Activated T-helper 1 cell treated with anti-CD3 and anti-CD28 coated beads, Interleukin-12 subunit alpha, Interleukin-12 subunit beta, Interleukin-2, Interleukin-4 antibody, amounts not matched to agents 30 ng/mL and 10 ng/mL and 1 ng/mL, durations not matched to agents 14 hours and 24 hours and 36 hours (primary cell): ENCODE results near the gene SLIT1. TPM values are rescaled to one million over a fixed set of nuclear protein-coding genes. Genes with fewer than 3 reads are reported as not detected.

Experiments used
- DNase-seq: peaks from one replicate; pipeline ENCODE4 v3.0.0; 2021; ENCODE audit warnings: low spot score
- H3K27ac Mint-ChIP-seq: one replicate; pipeline ENCODE4 v1.8.0; 2021; ENCODE audit warnings: mild to moderate bottlenecking, mixed read lengths
- H3K27me3 Mint-ChIP-seq: one replicate; pipeline ENCODE4 v1.8.0; 2022; ENCODE audit warnings: mild to moderate bottlenecking, moderate library complexity, mixed read lengths; ENCODE audit not compliant: insufficient read depth
- H3K36me3 Mint-ChIP-seq: one replicate; pipeline ENCODE4 v1.8.0; 2021; ENCODE audit warnings: low read depth, mixed read lengths
- H3K4me1 Mint-ChIP-seq: one replicate; pipeline ENCODE4 v1.8.0; 2021; ENCODE audit warnings: low read depth, mixed read lengths
- H3K4me3 Mint-ChIP-seq: one replicate; pipeline ENCODE4 v1.8.0; 2021; ENCODE audit warnings: mild to moderate bottlenecking, moderate library complexity, mixed read lengths
- H3K9me3 Mint-ChIP-seq: one replicate; pipeline ENCODE4 v1.8.0; 2021; ENCODE audit warnings: mixed read lengths
- intact Hi-C: fragments of 100-400 bp; cut with micrococcal nuclease; formaldehyde crosslinking; loops from one replicate; pipeline ENCODE4 v1.15.1; 2024
- total RNA-seq: library from RNA; stranded (reverse); gene quantifications from 2 replicates; pipeline ENCODE4 v1.2.3, GENCODE V29; 2022

Gene SLIT1
- total RNA-seq, 1 donor from 2014 or later = 0.08 TPM

- intact Hi-C loops = no loop called here
- Mint-ChIP-seq H3K36me3 (peaks cover 2% of the 10 kb centered on the region), H3K4me1 (peaks cover 21% of the 10 kb centered on the region), H3K27me3 (peaks cover 2% of the 10 kb centered on the region), H3K9me3 (peaks cover 7% of the 10 kb centered on the region), H3K4me3 (no peak overlapping the region), H3K27ac (no peak overlapping the region)
- DNase-seq = no peak
Measured at GRCh38 chr10:97012470-97012869, 173.3 kb downstream of the SLIT1 start.

DNA sequence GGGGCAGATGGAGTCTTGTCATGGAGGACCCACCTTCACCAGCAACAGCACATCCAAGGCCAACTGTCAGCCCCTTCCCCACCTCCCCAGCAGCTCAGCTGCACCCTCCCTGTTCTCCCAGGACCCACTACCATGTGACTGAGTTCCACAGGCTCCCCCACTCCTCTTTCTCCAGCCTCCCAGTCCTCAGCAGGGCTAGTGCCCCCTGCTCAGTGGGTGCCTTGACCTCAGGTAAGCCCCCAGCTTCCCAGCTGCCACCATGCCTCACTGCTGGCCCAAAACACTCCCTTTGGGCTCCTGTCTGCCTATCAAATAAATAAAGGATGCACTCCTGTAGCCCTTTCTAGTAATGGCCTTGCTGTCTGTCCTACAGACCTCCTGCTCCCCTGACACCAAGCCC, 174.4 kb downstream of the SLIT1 start:
- Mint-ChIP-seq H3K27ac (no peak overlapping the region), H3K9me3 (peaks cover 17% of the 10 kb centered on the region), H3K27me3 (peaks cover 4% of the 10 kb centered on the region), H3K36me3 (peaks cover 2% of the 10 kb centered on the region), H3K4me3 (no peak overlapping the region), H3K4me1 (peaks cover 10% of the 10 kb centered on the region)
- intact Hi-C loops = no loop called here
- no peak for DNase-seq

DNA sequence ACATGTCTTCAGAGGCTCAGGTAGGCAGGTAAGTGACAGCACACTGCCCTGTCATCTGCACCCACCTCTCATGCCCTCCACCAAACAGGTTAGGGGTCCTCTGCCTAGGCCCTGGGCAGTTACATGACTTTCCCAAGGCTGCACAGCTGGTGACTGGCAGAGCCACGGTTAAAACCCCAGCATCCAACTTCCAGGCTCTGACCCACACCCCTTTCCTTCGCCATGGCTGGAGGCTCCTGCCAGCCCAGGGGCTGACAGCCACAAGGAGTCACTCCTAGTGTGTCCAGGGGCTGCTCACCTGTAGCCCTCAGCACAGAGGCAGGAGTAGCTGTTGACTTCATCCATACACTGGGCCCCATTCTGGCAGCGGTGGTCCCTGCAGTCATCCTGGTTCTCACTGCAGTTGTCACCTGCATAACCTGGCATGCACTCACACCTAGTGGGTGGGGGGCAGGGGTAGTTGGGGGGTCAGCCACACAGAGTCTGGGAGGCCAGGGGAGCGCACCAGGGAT, 175.0 kb downstream of the SLIT1 start:
- Mint-ChIP-seq H3K27ac (no peak overlapping the region), H3K27me3 (peaks cover 4% of the 10 kb centered on the region), H3K4me3 (no peak overlapping the region), H3K4me1 (peaks cover 8% of the 10 kb centered on the region), H3K36me3 (peaks cover 2% of the 10 kb centered on the region), H3K9me3 (peaks cover 19% of the 10 kb centered on the region)
- DNase-seq = no peak
- intact Hi-C loops = no loop called here

- DNase-seq = no peak
- peaks cover 4% of the 10 kb centered on the region for H3K36me3 Mint-ChIP-seq
- H3K27ac Mint-ChIP-seq = no peak overlapping the region
- H3K4me3 Mint-ChIP-seq = no peak overlapping the region
- H3K4me1 Mint-ChIP-seq = no peaks in the 10 kb centered on the region
- intact Hi-C loops = no loop called here
- peaks cover 4% of the 10 kb centered on the region for H3K27me3 Mint-ChIP-seq
- H3K9me3 Mint-ChIP-seq = peaks cover 23% of the 10 kb centered on the region
Measured at GRCh38 chr10:97007417-97007816, 178.3 kb downstream of the SLIT1 start.

GRCh38 chr10:97006364-97006763, 179.4 kb downstream of the SLIT1 start:
- DNase-seq = no peak
- H3K4me1 Mint-ChIP-seq = no peaks in the 10 kb centered on the region
- H3K27me3 Mint-ChIP-seq = peaks cover 4% of the 10 kb centered on the region
- no peak overlapping the region for H3K4me3 Mint-ChIP-seq
- peaks cover 4% of the 10 kb centered on the region for H3K36me3 Mint-ChIP-seq
- intact Hi-C loops = no loop called here
- no peak overlapping the region for H3K27ac Mint-ChIP-seq
- peaks cover 23% of the 10 kb centered on the region for H3K9me3 Mint-ChIP-seq

DNA sequence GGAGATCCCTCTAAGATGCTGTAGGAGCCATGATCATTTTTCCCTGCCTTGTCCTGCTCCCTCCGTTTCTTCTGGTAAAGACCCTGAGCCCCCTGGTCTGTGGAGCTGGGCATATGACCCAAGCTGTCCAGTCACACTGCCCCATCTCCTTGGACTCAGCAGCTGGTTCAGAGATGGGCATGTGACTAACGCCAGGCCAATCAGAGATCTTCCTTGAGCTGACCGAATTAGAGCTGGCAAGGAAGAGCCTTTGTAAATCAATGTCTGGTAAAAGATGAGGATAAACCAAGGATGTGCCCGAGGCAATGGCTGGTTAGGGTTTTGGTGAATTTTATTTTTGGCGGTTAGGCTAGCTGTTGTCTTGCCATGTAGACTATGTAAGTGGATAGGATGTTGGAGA, 180.4 kb downstream of the SLIT1 start:
- Mint-ChIP-seq H3K36me3 (peaks cover 4% of the 10 kb centered on the region), H3K4me1 (no peaks in the 10 kb centered on the region), H3K27me3 (peaks cover 4% of the 10 kb centered on the region), H3K4me3 (no peak overlapping the region), H3K9me3 (peaks cover 23% of the 10 kb centered on the region), H3K27ac (no peak overlapping the region)
- intact Hi-C loops = no loop called here
- DNase-seq = no peak

DNA sequence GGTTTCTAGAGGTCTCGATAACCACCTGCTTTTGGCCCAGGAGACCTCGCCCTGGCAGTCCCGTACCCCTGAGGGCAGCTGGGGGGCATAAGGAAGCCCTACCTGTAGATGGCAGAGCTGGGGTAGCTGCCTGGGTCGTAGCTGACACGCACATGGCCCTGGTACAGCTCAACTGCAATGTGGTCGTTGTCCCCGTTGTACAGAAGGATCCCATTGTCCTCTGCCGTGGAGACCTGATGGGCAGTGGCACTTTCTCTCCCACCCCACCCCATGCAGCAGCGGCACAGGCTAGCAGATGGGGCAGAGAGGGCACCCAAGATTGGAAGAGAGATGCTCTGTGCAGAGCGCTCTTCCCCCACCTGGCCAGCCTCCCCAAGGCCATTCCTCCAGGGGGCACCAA, 181.2 kb downstream of the SLIT1 start:
- DNase-seq = no peak
- Mint-ChIP-seq H3K9me3 (peaks cover 23% of the 10 kb centered on the region), H3K4me1 (no peaks in the 10 kb centered on the region), H3K27me3 (peaks cover 4% of the 10 kb centered on the region), H3K4me3 (no peak overlapping the region), H3K27ac (no peak overlapping the region), H3K36me3 (peaks cover 4% of the 10 kb centered on the region)
- intact Hi-C loops = no loop called here

DNA sequence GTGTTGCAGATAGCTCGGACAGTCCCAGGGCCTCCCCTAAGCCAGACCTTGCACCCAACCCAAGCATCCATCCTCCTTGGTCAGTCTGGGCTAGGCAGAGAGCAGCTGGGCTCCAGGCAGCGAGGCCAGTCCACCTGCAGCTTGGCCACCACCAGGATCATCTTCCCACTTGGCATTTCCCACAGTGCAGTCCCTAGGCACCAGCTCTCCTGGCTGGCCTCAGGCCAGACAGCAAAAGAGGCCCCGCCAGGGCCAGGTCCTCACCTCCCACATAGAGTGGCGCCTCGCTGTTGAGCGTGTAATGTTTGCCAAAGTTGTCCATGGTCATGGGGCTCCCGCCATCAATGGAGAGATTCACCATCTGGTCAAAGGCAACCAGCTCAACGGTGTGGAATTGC, 182.0 kb downstream of the SLIT1 start:
- Mint-ChIP-seq H3K9me3 (peaks cover 23% of the 10 kb centered on the region), H3K27ac (no peak overlapping the region), H3K36me3 (peaks cover 4% of the 10 kb centered on the region), H3K4me1 (no peaks in the 10 kb centered on the region), H3K4me3 (no peak overlapping the region), H3K27me3 (peaks cover 4% of the 10 kb centered on the region)
- DNase-seq = no peak
- intact Hi-C loops = no loop called here

DNA sequence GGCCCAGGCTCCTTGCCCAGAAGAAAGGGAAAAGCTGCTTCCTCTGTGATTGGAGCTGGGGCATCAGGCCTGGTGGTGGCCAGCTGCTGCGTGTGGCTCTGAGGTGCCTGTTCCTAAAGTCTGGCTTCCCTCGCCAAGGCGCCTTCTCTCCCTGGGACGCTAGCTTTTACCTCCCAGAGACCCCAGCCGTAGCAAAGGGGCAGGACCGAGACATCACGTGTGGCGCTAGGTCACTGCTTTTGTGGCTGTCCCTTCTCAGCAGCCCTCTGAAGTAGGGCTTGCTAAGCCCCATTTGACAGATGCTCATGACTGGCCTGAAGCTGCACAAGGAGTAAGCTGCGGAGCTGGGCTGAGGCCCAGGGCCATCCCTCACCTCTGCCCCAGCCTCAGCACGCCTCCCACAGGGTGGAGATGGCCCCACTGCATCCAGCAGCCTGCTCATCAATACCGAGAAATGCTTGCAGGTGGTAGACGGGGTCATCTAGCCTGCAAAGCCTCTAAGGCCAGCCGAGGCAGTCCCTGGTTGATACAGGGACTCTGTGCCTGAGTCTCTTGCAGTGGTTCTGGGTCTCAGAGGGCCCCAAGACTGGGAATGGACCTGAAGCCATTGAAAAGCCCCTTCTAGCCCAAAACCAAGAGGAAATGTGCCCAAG, 182.5 kb downstream of the SLIT1 start:
- no peak overlapping the region for H3K4me3 Mint-ChIP-seq
- no peak for DNase-seq

DNA sequence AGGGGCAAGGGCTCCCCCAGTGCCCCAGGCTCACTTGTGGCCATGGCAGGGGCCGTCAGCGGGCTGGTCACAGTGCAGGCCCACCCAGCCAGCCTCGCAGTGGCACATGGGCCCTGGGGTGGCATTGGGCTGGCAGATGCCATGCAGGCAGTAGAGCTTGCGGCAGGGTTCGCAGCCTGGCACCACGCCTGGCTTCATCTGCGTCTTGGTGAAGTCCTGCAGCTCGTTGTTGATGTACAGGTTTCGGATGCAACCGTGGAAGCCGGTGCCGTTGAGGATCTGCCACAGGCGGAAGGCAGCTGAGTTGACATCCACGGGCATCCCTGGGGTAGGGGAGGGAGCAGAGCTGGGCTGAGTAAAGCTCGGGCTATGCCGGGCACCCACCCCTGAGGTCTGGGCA, 183.1 kb downstream of the SLIT1 start:
- Mint-ChIP-seq H3K4me1 (no peaks in the 10 kb centered on the region), H3K27ac (no peak overlapping the region), H3K4me3 (no peak overlapping the region), H3K36me3 (peaks cover 3% of the 10 kb centered on the region), H3K9me3 (peaks cover 18% of the 10 kb centered on the region), H3K27me3 (peaks cover 4% of the 10 kb centered on the region)
- intact Hi-C loops = no loop called here
- no peak for DNase-seq

More for the DNA sequence above, 182.5 kb downstream of the SLIT1 start:
- peaks cover 4% of the 10 kb centered on the region for H3K27me3 Mint-ChIP-seq
- no peaks in the 10 kb centered on the region for H3K4me1 Mint-ChIP-seq
- H3K36me3 Mint-ChIP-seq = peaks cover 4% of the 10 kb centered on the region
- H3K27ac Mint-ChIP-seq = no peak overlapping the region
- H3K9me3 Mint-ChIP-seq = peaks cover 23% of the 10 kb centered on the region
- intact Hi-C loops = no loop called here

- Mint-ChIP-seq H3K27me3 (no peaks in the 10 kb centered on the region), H3K4me1 (no peaks in the 10 kb centered on the region), H3K36me3 (peaks cover 2% of the 10 kb centered on the region), H3K27ac (no peak overlapping the region), H3K4me3 (no peak overlapping the region), H3K9me3 (peaks cover 5% of the 10 kb centered on the region)
- DNase-seq = no peak
- intact Hi-C loops = no loop called here
Measured at GRCh38 chr10:97001183-97001991, 184.4 kb downstream of the SLIT1 start.

- intact Hi-C loops = no loop called here
- no peak overlapping the region for H3K27ac Mint-ChIP-seq
- H3K27me3 Mint-ChIP-seq = no peaks in the 10 kb centered on the region
- H3K36me3 Mint-ChIP-seq = peaks cover 2% of the 10 kb centered on the region
- H3K4me3 Mint-ChIP-seq = no peak overlapping the region
- no peak for DNase-seq
- H3K9me3 Mint-ChIP-seq = peaks cover 3% of the 10 kb centered on the region
- peaks cover 2% of the 10 kb centered on the region for H3K4me1 Mint-ChIP-seq
Measured at GRCh38 chr10:97000487-97001182, 185.1 kb downstream of the SLIT1 start.

DNA sequence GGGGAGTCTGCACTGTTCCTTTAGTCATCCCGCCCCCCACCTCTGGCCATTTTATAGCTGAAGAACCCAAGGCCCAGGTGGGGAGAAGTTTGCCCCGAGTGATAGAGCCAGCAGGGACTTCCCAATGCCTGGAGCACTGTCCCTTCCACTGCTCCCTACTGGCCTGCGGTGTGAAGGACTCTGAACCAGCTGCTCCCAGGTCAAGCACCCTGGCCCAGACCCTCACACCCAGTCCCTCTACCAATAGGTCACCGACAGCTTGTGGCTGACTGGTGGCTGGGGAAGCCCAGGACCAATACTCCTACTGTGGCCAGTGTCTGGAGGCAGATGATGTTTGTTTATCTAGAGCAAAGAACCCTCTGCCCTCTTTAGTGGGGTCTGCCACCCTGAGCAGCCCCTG, 185.8 kb downstream of the SLIT1 start:
- intact Hi-C loops = no loop called here
- Mint-ChIP-seq H3K27me3 (no peaks in the 10 kb centered on the region), H3K27ac (no peak overlapping the region), H3K36me3 (no peaks in the 10 kb centered on the region), H3K4me3 (no peak overlapping the region), H3K9me3 (no peaks in the 10 kb centered on the region), H3K4me1 (peaks cover 4% of the 10 kb centered on the region)
- no peak for DNase-seq
